Measurements from ENCODE around the gene ZDHHC14.

- TF ChIP-seq CTCF (IDR thresholded peaks at IDR 0.05; ENCODE audit: insufficient read depth, low read length), result no peak
- TF ChIP-seq POLR2AphosphoS5 (IDR thresholded peaks at IDR 0.05; ENCODE audit: low read depth), result no peak
Observed at GRCh38 chr6:157613011-157613522, 232.1 kb downstream of the ZDHHC14 start.
